Middle frontal gyrus (tissue), 1 donor: ENCODE data around the gene SPATA21.
A peak's percentile ranks its signal among the peaks of the same experiment; 100 is the strongest.

Experiments
- DNase-seq: peaks from one replicate; pipeline ENCODE4 v3.0.0-alpha.2; 2015; ENCODE audit warnings: low spot score; ENCODE audit errors: extremely low spot score

The SPATA21 gene

DNA sequence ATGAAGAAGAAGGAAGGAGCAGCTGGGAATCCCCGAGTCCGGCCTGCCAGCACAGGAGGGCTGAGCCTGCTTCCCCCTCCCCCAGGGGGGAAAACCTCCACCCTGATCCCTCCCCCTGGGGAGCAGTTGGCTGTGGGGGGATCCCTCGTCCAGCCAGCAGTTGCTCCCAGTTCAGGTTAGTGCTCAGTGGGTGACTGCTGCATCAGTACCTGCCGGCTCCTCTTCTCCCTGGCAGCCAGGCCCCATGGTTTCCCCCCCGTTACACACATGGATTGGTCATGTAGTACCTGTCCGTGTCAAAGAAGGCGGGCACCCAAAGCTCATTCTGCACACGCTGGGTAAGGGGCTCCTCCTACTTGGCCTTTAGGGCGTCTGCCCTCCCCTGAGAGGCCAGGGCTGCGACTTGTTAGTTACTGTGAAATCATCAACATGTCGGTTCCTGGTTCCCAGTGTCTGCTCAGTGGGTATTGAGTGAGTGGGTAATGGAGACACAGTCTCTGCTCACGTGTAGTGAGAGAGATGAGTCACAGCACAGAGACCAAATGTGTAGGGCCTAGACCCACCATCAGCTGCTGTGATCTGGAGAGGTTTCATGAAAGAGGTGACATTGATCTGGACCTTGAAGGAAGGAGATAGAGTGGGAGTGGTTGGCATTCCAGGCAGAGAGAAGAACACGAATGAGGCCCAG is 14.8 kb upstream of the SPATA21 start:
- DNase-seq, result no peak

DNA sequence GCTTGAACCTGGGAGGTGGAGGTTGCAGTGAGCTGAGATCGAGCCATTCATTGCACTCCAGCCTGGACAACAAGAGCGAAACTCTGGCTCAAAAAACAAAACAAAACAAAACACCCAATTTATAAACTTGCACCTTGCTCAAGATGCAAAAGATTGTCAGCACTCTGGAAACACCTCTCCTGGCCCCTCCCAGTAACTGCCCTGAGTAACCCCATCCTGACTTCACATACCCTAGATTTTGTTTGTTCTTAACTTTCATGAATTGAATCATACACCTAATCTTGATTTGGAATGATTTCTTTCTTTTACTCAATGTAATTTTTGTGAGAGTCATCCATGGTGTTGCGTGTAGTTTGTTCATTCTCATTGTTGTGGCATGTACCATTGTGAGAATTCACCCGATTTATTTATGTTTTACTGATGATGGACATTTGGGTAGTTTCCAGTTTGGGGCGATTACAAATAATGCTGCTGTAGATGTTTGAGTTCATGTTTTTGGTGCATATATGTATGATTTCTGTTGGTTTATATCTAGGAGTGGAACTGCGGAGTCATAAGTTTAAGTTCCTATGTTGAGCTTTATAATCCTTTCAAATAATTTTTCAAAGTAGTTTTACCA is 13.7 kb upstream of the SPATA21 start:
- DNase-seq, result no peak

DNA sequence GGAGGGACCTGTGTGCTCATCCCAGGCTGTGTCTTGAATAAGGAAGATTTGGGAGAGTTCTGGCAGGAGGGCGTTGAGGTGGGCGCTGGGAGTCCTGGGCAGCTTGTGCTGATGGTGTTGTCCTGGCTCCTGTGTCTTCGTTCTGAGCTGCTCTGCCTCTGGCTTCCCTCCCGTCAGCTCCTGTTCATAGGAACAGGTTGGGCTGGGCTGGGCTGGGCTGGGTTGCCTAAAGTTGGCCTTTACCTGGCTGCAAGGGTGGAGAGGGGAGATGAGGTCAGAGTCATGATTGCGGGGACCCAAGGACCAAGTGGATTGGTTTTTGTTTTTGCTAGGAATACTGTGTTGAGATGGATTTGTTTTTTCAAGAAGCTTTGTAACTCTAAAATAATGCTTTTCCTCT is 12.4 kb upstream of the SPATA21 start:
- DNase-seq, result no peak

DNA sequence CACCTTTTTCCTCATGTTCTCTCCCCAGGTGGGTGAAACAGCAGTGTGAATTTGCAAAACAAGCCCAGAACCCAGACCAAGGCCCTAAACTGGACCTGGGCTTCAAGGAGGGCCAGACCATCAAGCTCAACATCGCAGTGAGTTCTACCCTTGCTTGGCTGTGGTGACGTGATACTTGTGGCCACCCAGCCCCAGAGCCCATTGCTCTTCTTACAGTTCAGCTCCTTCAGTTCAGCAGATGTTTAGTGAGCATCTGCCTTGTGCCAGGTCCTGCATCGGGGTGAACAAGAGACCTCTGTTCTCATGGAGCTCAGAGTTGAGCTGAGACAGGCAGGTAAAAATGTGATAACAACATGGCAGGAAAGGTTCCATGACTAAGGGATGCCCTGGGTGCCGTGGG is 11.8 kb upstream of the SPATA21 start:
- DNase-seq, result no peak

DNA sequence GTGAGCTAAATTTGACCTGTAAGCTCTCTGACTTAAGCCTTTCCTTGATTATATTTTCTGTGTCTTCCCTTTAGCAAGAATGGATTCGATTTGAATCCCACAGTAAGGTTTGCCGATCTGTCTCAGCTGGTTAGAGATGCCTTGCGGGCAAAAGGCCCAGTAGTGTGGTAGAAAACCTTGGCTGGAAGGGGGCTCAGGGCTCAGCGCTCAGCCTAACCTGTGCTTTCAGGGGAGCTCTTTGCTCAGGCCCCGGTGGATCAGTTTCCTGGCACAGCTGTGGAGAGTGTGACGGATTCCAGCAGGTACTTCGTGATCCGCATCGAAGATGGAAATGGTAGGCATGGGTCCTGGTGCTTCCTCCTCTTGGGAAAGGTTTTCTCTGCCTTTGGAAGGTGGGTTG is 10.4 kb upstream of the SPATA21 start:
- DNase-seq, result no peak

DNA sequence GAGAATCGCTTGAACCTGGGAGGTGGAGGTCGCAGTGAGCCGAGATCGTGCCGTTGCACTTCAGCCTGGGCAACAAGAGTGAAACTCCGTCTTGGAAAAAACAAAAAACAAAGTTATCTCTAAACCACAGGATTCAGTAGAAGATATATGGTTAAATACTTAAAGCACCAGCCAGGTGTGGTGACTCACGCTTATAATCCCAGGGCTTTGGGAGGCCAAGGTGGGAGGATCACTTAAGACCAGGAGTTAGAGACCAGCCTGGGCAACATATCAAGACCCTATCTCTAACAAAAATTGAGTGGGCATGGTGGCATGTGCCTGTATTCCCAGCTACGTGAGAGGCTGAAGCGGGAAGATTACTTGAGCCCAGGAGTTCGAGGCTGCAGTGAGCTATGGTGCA is 8.9 kb upstream of the SPATA21 start:
- DNase-seq, result no peak

DNA sequence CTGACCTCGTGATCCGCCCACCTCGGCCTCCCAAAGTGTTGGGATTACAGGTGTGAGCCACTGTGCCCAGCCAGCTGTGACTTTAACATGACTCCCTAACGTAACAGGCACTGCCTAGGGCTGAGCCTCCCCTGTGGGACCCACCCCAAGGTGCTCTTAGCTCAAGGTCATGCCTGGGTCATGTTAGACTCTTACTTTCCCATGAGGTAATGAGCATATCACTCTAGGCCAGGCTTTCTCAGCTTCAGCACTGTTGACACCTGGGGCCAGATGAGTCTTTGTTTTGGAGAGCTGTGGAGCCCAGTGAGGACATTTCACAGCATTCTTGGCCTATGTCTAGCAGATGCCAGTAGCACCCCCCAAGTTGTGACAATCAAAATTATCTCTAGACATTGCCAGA is 7.8 kb upstream of the SPATA21 start:
- no peak for DNase-seq

DNA sequence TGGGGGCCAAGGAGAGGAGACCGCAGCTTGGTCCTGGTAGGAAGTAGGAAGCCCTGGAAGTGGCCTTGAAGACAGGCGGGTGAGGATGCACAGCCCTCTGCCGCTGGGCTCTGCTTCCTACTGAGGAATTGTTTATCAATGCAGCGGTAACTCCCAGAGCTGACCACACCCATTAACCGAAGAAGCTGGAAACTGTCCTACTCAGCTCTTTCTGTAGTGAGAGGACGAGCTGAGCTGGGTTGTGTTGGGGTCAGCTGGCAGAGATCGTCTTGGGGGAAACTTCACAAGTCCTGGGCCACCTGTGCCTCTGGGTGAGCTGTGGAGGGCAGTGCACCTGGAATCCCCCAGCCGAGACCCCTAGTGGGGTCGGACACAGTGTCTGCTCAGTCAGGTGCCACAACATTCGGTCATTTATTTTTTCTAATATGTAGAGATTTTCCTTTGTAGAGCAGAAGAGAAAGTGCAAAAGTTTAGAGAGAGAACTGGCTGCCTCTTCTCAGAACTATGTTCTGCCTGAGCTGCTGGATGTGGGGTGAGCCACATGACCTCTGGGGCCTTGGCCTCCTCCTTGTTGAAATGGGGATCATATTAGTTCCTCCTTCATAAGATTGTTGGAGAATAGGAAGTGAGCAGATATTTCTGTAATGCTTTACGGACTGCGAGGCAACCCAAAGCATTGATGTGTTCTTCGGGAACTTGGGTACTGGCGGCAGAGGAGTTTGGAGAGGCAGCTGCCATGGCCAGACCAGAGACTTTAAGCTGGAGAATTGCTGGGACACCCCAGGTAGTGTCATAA is 6.9 kb upstream of the SPATA21 start:
- no peak for DNase-seq

DNA sequence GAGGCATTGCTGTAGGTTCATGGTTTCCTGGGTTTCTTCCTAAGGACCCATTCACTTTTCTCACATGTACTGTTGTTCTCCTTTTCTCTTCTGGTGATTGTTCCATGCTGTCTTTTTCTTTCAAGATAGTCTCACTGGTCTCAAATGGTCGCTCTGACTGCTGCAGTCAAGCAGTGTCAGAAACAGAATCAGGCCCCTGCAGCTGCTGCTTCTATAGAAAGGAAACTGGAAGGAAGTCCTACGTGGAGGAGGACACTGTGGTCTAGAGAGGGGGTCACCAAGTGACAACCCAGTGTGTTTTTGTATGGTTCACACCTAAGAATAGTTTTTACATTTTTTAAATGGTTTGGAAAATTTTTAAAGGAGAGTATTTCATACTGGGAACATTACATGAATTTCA is 5.7 kb upstream of the SPATA21 start:
- DNase-seq, result no peak

DNA sequence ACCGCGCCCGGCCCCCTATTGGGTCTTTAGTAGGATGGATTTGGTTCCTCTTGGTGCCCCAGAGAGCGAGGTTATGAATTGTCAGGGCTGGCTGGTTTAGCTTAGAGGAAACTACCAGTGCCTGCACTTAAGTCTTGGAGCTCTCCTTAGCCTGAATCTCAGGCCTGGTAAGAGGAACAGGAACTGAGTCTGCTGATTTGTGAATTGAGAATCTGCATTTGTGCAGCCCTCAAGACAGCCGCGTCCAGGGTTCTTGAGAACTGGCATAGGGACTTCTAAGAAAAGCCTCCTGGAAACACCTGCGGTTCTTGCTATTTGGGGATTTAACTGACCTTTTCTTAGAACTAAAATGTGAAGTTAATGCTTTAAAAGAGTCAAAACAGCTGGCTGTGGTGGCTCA is 5.0 kb upstream of the SPATA21 start:
- no peak for DNase-seq

DNA sequence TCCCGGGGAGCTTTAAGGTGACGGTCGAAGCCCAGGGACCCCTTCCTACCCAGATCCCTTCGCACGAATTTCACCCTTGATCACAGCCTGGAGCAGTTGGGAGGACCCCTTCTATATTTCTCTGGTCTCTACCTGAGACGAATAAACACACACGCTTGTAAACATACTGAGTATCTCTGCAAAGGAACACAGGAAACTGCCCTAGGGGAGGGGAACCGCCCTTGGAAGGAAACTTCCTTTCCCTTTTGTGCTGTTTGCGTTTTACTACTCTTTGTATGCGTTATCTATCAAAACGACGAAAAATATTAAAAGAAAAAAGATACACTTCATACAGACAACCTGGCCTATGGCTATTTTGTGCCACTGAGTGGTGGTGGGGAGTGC is 4.0 kb upstream of the SPATA21 start:
- no peak for DNase-seq

DNA sequence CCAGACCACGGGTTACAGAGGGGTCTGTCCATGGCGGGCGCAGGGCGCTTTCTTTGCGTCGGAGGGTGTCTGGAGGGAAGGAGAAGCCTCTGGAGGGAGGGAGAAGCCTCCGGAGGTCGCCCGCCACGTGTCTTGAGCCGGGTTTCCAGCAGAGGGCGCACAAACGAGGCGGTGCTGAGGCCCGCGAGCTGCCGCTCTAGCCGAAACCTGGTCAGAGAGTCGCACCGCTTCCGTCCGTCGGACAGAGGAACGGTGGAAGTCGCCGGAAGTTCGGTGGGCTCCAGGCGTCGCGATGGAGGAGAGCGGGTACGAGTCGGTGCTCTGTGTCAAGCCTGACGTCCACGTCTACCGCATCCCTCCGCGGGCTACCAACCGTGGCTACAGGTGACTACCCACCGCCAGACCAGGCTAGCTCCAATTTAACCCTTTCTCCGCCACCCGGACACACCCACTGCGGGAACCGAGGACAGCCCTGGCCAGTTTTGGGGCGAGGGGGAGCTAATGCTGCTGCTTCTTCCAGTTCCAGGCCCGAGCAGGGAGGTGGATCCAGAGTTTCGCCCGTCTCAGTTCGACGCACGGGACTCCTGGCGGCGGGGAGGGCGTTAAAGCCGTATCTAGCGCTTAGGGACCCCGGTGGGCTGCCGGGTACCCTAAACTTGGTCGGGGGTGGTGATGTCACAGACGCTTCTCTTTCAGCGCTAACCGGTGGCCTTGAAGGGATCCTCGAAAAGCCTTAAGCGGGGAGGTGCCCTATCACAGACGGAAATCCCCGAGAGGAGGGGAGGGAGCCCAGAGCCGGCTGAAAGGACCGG is 3.5 kb upstream of the SPATA21 start, which contains the start of gene NECAP2:
Gene NECAP2, plus strand, starts transcription at position 255 of the 812 bp plus-strand sequence. Its CDS starts 38 bp downstream, at position 293.
- peak; percentile 82 for DNase-seq

DNA sequence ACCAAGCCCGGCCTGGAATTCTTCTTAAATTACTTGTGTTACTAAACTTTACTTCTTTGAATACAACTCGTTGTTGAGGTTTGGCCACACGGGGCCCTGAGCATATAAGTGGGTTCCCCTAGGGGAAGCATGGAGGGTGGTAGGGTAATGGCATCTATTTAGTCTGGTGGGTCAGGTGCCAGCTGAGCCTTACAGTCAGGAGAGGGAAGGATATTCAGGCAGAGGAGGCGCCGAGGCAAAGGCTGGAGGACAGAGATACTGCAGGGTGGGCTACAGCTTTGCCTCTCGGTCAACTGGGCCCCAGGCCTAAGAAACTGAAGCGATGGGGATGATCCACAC is 2.9 kb upstream of the SPATA21 start:
- DNase-seq, result peak; percentile 8

DNA sequence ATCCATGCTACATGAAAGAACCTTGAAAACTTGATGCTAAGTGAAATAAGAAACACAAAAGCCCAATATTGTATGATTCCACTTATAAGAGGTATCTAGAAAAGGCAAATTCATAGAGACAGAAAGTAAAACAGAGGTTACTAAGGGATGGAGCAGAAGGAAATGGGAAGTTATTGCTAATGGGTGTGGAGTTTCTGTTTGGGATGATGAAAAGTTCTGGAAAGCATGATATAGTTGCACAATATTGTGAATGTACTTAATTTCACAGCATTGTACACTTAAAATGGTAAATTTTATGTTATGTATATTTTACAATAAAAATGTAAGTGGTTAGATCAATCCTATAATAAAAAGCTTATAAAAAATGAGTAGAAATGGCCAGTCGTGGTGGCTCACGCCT is 1.7 kb upstream of the SPATA21 start:
- no peak for DNase-seq

DNA sequence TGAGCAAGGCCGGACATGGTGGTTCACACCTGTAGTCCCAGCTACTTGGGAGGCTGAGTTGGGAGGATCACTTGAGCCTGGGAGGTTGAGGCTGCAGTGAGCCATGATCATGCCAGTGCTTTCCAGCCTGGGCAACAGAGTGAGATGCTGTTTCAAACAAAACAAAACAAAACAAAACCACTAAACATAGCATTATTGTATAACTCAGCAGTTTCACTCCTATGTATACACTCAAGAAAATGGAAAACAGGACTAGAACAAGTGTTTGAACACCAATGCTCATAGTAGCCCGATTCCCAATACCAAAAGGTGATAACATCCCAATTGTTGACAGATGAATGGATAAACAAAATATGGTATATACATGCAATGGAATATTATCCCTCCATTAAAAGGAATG is 1.3 kb upstream of the SPATA21 start:
- DNase-seq, result no peak

DNA sequence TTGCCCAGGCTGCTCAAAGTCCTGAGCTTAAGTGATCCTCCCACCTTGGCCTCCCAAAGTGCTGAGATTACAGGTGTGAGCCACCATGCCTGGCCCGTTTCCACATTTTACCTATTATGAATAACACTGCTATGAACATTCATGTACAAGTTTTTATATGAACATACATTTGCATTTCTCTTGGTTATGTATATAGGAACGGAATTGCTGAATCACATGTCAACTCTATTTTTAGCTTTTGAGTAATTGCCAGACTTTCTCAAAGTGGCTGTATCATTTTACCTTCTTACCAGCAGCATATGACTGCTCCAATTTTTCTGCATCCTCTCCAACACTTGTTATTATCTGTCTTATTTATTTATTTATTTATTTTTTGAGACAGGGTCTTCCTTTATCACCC is 2.7 kb downstream of the SPATA21 start:
- DNase-seq, result no peak

DNA sequence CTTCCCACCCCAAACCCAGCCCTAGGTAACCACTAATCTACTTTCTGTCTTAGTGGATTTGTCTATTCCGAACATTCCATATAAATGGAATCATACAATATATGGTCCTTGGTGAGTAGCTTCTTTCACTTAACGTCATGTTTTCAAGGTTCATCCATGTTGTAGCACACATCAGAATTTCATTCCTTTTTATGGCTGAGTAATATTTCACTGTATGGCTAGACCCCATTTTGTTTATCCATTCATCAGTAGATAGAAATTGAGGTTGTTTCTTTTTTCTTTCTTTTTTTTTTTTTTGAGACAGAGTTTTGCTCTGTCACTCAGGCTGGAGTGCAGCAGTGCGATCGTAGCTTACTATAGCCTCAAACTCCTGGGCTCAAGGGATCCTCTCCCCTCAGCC is 3.2 kb downstream of the SPATA21 start:
- DNase-seq, result no peak

DNA sequence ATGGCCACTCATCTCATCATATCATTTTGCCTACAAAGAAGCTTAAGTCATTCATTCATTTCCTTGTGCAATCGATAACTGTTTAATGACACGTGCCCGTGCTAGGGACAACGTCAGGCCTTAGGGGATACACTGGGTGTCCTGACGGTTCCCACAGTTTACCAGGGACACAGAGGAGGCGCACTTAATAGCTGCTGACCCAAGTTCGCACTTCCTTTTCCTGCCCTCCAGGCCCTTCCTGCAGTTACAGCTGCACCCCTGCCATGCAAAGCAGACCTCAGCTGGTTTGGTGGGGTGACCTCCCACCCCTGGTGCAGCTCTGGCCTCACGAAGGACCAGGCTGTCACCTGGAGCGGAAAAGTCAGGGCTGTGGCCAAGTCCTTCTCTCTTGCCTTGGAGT is 4.2 kb downstream of the SPATA21 start:
- no peak for DNase-seq

DNA sequence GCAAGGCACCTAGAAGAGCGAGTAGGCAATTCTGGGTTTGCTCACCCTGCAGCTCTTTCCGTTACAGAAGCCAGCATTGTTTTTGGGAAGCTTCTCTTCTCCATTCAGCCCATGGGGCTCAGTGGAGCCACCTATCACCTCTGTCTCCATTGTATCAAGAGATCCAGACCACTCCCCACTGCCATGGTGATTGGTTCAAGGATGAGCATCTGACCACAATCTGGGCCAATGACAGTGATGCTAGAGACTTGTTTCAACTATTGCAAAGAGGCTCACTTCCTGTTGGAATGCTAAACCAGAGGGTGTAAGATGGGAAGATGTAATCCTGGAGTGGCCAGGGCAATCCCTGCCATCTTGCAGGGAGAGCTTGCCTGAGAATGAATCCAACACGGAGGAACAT is 6.6 kb downstream of the SPATA21 start:
- DNase-seq, result no peak

DNA sequence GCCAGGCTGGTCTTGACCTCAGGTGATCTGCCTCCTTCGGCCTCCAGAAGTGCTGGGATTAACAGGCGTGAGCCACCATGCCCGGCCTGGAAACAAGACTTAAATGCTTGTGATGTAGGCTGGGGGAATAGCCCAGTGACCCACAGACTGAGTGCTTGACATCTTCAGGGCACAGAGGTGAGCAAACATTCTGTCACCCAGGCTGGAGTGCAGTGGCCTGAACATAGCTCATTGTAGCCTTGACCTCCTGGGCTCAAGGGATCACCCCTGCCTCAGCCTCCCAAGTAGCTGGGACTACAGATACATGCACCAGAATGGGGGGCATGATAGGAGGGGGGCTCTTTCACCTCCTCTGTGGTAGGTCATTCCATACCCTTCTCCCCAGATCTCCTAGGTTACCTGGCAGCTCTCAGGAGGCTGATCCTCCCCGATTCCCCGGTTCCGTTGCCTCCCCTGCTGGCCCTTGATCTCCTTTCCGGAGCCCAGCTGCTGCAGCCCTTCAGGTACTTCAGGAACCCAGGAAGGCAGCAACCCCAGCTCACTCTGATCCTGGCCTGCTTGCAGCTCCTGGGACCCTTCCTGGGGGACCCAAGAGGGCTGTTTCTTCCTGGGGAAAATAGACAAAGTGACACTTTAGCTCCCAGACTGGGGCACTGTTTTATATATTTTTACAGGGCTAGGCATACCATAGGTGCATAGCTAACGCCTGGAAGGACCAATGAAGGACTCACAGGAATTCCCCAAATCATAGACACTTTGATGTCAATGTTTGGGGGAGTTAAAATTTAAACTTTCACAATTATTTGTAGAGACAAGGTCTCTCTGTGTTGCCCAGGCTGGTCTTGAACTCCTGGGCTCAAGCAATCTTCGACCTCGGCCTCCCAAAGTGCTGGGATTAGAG is 11.8 kb downstream of the SPATA21 start:
- DNase-seq, result no peak

DNA sequence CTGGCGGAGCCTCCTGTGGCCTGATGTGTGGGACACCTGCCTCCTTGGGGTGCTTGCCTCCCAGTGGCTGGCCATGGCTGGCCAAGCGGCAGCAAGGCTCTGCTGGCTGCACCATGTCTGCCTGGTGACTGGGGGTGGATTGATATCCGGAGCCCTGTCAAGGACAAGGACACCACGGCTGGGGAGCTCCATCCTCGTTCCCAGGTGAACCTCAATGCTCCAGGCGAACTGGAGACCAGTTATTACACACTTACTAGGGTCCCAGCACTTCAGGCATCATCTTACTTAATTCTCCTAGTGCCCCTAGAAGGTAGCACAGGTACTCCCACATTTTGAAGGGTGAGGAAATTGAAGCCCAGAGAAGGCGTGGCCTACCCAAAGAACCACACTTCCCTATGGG is 15.2 kb downstream of the SPATA21 start:
- no peak for DNase-seq
